H9 (cell line): ENCODE results near the gene R3HDM2. TPM values are rescaled to one million over a fixed set of nuclear protein-coding genes. Genes with fewer than 3 reads are reported as not detected.

Source experiments
- DNase-seq: peaks from one replicate; pipeline ENCODE4 v3.0.0-alpha.2; 2017
- H2AFZ ChIP-seq: one replicate; pipeline ENCODE4 v1.6.1; 2013; ENCODE audit warnings: mild to moderate bottlenecking, low read length, control low read depth, moderate library complexity
- H2AK5ac ChIP-seq: 2 replicates; pipeline ENCODE4 v1.6.1; 2013; ENCODE audit warnings: low read length, control low read depth, mixed read lengths; ENCODE audit not compliant: insufficient read length
- H2BK120ac ChIP-seq: one replicate; pipeline ENCODE4 v1.6.1; 2013; ENCODE audit warnings: low read depth, mild to moderate bottlenecking, low read length, control low read depth, inconsistent platforms; ENCODE audit not compliant: poor library complexity, severe bottlenecking
- H2BK12ac ChIP-seq: 2 replicates; pipeline ENCODE4 v1.6.1; 2013; ENCODE audit warnings: low read length, control low read depth, mixed read lengths, low read depth; ENCODE audit not compliant: insufficient read length
- H2BK15ac ChIP-seq: 2 replicates; pipeline ENCODE4 v1.6.1; 2013; ENCODE audit warnings: low read depth, low read length, control low read depth
- H2BK20ac ChIP-seq: one replicate; pipeline ENCODE4 v1.6.1; 2013; ENCODE audit warnings: low read depth, mild to moderate bottlenecking, low read length, control low read depth, inconsistent platforms; ENCODE audit not compliant: poor library complexity, severe bottlenecking
- H2BK5ac ChIP-seq: 2 replicates; pipeline ENCODE4 v1.6.1; 2013; ENCODE audit warnings: low read length, control low read depth, mixed read lengths; ENCODE audit not compliant: insufficient read length
- H3K14ac ChIP-seq: 2 replicates; pipeline ENCODE4 v1.6.1; 2013; ENCODE audit warnings: low read length, control low read depth; ENCODE audit not compliant: insufficient read depth
- H3K18ac ChIP-seq: 2 replicates; pipeline ENCODE4 v1.6.1; 2013; ENCODE audit warnings: low read depth, mild to moderate bottlenecking, mixed read lengths, low read length, control low read depth; ENCODE audit not compliant: insufficient read length
- H3K23ac ChIP-seq: 2 replicates; pipeline ENCODE4 v1.6.1; 2013; ENCODE audit warnings: low read length, control low read depth, mixed read lengths, low read depth; ENCODE audit not compliant: insufficient read length
- H3K23me2 ChIP-seq: 2 replicates; pipeline ENCODE4 v1.6.1; 2013; ENCODE audit warnings: low read depth, mild to moderate bottlenecking, mixed read lengths, low read length, control low read depth; ENCODE audit not compliant: insufficient read length, poor library complexity, severe bottlenecking
- H3K27ac ChIP-seq: 2 replicates; pipeline ENCODE4 v1.5.1; 2013; ENCODE audit warnings: low read length, control low read depth, mixed read lengths, low read depth; ENCODE audit not compliant: insufficient read length
- H3K27me3 ChIP-seq: 2 replicates; pipeline ENCODE4 v1.6.1; 2013; ENCODE audit warnings: low read length, control low read depth, inconsistent platforms; ENCODE audit not compliant: insufficient read depth
- H3K4ac ChIP-seq: 2 replicates; pipeline ENCODE4 v1.6.1; 2013; ENCODE audit warnings: low read depth, mild to moderate bottlenecking, control low read depth, inconsistent platforms, low read length, moderate library complexity
- H3K4me1 ChIP-seq: 2 replicates; pipeline ENCODE4 v1.6.1; 2013; ENCODE audit warnings: low read length, control low read depth, inconsistent platforms; ENCODE audit not compliant: insufficient read depth
- H3K4me2 ChIP-seq: 2 replicates; pipeline ENCODE4 v1.6.1; 2013; ENCODE audit warnings: low read length, control low read depth, mixed read lengths; ENCODE audit not compliant: insufficient read length, insufficient read depth
- H3K56ac ChIP-seq: 2 replicates; pipeline ENCODE4 v1.6.1; 2013; ENCODE audit warnings: low read depth, mild to moderate bottlenecking, mixed read lengths, low read length, control low read depth; ENCODE audit not compliant: insufficient read length
- H3K79me1 ChIP-seq: 2 replicates; pipeline ENCODE4 v1.6.1; 2013; ENCODE audit warnings: low read depth, mild to moderate bottlenecking, moderate library complexity, low read length, control low read depth, inconsistent platforms; ENCODE audit not compliant: insufficient read depth, poor library complexity, severe bottlenecking
- H3K79me2 ChIP-seq: 2 replicates; pipeline ENCODE4 v1.6.1; 2013; ENCODE audit warnings: low read length, control low read depth, inconsistent platforms; ENCODE audit not compliant: insufficient read depth
- H3K9ac ChIP-seq: 2 replicates; pipeline ENCODE4 v1.6.1; 2013; ENCODE audit warnings: low read length, control low read depth, mixed read lengths; ENCODE audit not compliant: insufficient read length; ENCODE audit errors: extremely low read depth
- H3K9me3 ChIP-seq: one replicate; pipeline ENCODE4 v1.6.1; 2013; ENCODE audit warnings: low read depth, low read length, inconsistent platforms; ENCODE audit not compliant: control insufficient read depth
- H3T11ph ChIP-seq: one replicate; pipeline ENCODE4 v1.6.1; 2013; ENCODE audit warnings: mild to moderate bottlenecking, low read length, control low read depth, inconsistent platforms
- H4K20me1 ChIP-seq: one replicate; pipeline ENCODE4 v1.6.1; 2013; ENCODE audit not compliant: control insufficient read depth, insufficient read length, insufficient read depth
- H4K5ac ChIP-seq: 2 replicates; pipeline ENCODE4 v1.6.1; 2013; ENCODE audit warnings: low read depth, mild to moderate bottlenecking, mixed read lengths, low read length, control low read depth; ENCODE audit not compliant: insufficient read length
- H4K8ac ChIP-seq: replicated peaks from 2 replicates; pipeline ENCODE4 v1.6.1; 2013; ENCODE audit warnings: low read length, control low read depth, mixed read lengths, low read depth; ENCODE audit not compliant: insufficient read length
- H4K91ac ChIP-seq: 2 replicates; pipeline ENCODE4 v1.6.1; 2013; ENCODE audit warnings: low read depth, mild to moderate bottlenecking, moderate library complexity, mixed read lengths, low read length, control low read depth; ENCODE audit not compliant: insufficient read length
- H3K27ac Mint-ChIP-seq, 3 experiments: 2 replicates in 2 of 3; 3 replicates in 1 of 3; pipeline ENCODE4 v1.8.0; 2020 to 2021; ENCODE audit warnings: mixed read lengths in 3 of 3, mild to moderate bottlenecking in 1 of 3, moderate library complexity in 1 of 3
- H3K27me3 Mint-ChIP-seq: 2 replicates; pipeline ENCODE4 v1.8.0; 2021; ENCODE audit warnings: low read depth, mild to moderate bottlenecking, moderate library complexity, mixed read lengths
- H3K36me3 Mint-ChIP-seq, 3 experiments: 2 replicates in 2 of 3; 3 replicates in 1 of 3; pipeline ENCODE4 v1.8.0; 2020 to 2021; ENCODE audit warnings: low read depth in 3 of 3, mixed read lengths in 3 of 3; ENCODE audit not compliant: insufficient read depth in 1 of 3
- H3K4me1 Mint-ChIP-seq, 2 experiments: 2 replicates each; pipeline ENCODE4 v1.8.0; 2020; ENCODE audit warnings: mixed read lengths in 2 of 2
- H3K4me3 Mint-ChIP-seq, 2 experiments: 2 replicates in 1 of 2; 3 replicates in 1 of 2; pipeline ENCODE4 v1.8.0; 2020 to 2021; ENCODE audit warnings: mild to moderate bottlenecking in 2 of 2, mixed read lengths in 2 of 2, moderate library complexity in 1 of 2
- H3K9me3 Mint-ChIP-seq, 2 experiments: 2 replicates in 1 of 2; 3 replicates in 1 of 2; pipeline ENCODE4 v1.8.0; 2020; ENCODE audit warnings: mild to moderate bottlenecking in 2 of 2, mixed read lengths in 2 of 2, moderate library complexity in 1 of 2
- CTCF ChIP-seq: fragments of 200-600 bp; sonication (generic); conservative IDR thresholded peaks from 3 replicates; pipeline ENCODE4 v1.8.0; 2021; ENCODE audit warnings: antibody characterized with exemption, mild to moderate bottlenecking
- WGBS: extraction: QIAGEN DNeasy Blood & Tissue Kit; methylation state at CpG from one replicate; pipeline ENCODE4 v1.1.7; 2013; ENCODE audit warnings: missing lambda C conversion rate, low lambda C conversion rate, mixed read lengths; ENCODE audit not compliant: insufficient read length; ENCODE audit errors: extremely low coverage; 5-methylcytosine and 5-hydroxymethylcytosine counted together
- total RNA-seq: library from RNA; stranded (reverse); gene quantifications from 2 replicates; pipeline ENCODE4 v1.2.1, GENCODE V29; 2021

Gene R3HDM2
- total RNA-seq, 1 experiment from 2014 or later = 43.9 TPM

GRCh38 chr12:57235728-57236131, 195.1 kb downstream of the R3HDM2 start:
- Histone ChIP-seq H3K23ac (no peak overlapping the region), H2BK15ac (no peak overlapping the region), H2BK12ac (no peak overlapping the region), H3K27me3 (peaks cover 39% of the 10 kb centered on the region), H3K56ac (no peak overlapping the region), H2BK5ac (no peak overlapping the region), H3K79me1 (peaks cover 5% of the 10 kb centered on the region), H3K14ac (no peak overlapping the region), H2BK120ac (no peak overlapping the region), H3K9ac (no peak overlapping the region), H2AFZ (no peak overlapping the region), H3T11ph (no peak overlapping the region), H2BK20ac (no peak overlapping the region), H3K4me1 (no peaks in the 10 kb centered on the region), H3K27ac (no peak overlapping the region), H3K79me2 (no peaks in the 10 kb centered on the region; the same call in 1 of the 2 replicates), H3K4ac (no peak overlapping the region), H3K4me2 (no peak overlapping the region), H3K9me3 (no peaks in the 10 kb centered on the region), H4K20me1 (peaks cover 4% of the 10 kb centered on the region), H4K91ac (no peak overlapping the region), H4K5ac (no peak overlapping the region), H4K8ac (no peak overlapping the region), H3K18ac (no peak overlapping the region), H3K23me2 (peaks cover 25% of the 10 kb centered on the region), H2AK5ac (no peak overlapping the region)
- Mint-ChIP-seq H3K27me3 (peaks cover 62% of the 10 kb centered on the region), H3K4me1 (peaks cover 47 to 56% of the 10 kb centered on the region in 2 experiments), H3K9me3 (no peaks in the 10 kb centered on the region), H3K27ac (no peak overlapping the region), H3K4me3 (0 out of 5 replicates have a peak overlapping the region, but pooled peaks of 1 of the 2 experiments have one; percentile 52), H3K36me3 (peaks cover 38 to 41% (median 41%) of the 10 kb centered on the region in 3 experiments)
- no peak for DNase-seq
- no peak for TF ChIP-seq CTCF
- WGBS = no CpG with 5 or more reads among the region's 8 CpGs
